SK-N-SH (cell line): Measurements from ENCODE around the gene CHST12. TPM values are rescaled to one million over a fixed set of nuclear protein-coding genes. Genes with fewer than 3 reads are reported as not detected.

ENCODE experiments used
- CTCF ChIA-PET: fragments of 300-600, 350-600 bp; formaldehyde crosslinking; extraction: SDS; loops from one replicate; lab custom pipeline; 2021; lab: Yijun Ruan, JAX
- POLR2A ChIA-PET: fragments of 350-600 bp; sonication (Branson Sonifier 250); formaldehyde crosslinking; extraction: SDS; loops from one replicate; lab custom pipeline; 2020; ENCODE audit warnings: antibody characterized with exemption, inconsistent platforms; lab: Yijun Ruan, JAX
- DNase-seq: peaks from one replicate; pipeline ENCODE4 v3.0.0; 2012
- H2AFZ ChIP-seq: fragments of 200-600 bp; sonication (generic); 2 replicates; pipeline ENCODE4 v1.8.1; 2016; ENCODE audit warnings: antibody characterized with exemption, mild to moderate bottlenecking, low read depth
- H3F3A ChIP-seq: fragments of 200-600 bp; sonication (generic); replicated peaks from 2 replicates; pipeline ENCODE3; 2016; ENCODE audit warnings: antibody characterized with exemption, mild to moderate bottlenecking; ENCODE audit not compliant: insufficient read depth
- H3K27ac ChIP-seq, 2 experiments: fragments of 200-500 bp in 1 of 2; fragments of 200-600 bp in 1 of 2; sonication (Bioruptor generic) in 1 of 2; sonication (generic), shearing (Covaris generic) in 1 of 2; 2 replicates each; pipeline versions ENCODE4 v1.5.1 to v1.6.1; 2014 to 2016; ENCODE audit warnings: low read depth in 2 of 2, inconsistent platforms in 1 of 2, low read length in 1 of 2, mild to moderate bottlenecking in 1 of 2, mixed read lengths in 1 of 2
- H3K27me3 ChIP-seq: fragments of 200-600 bp; sonication (generic), shearing (Covaris generic); 2 replicates; pipeline ENCODE4 v1.6.1; 2016; ENCODE audit warnings: mixed run types; ENCODE audit not compliant: insufficient read depth
- H3K36me3 ChIP-seq, 2 experiments: fragments of 200-500 bp in 1 of 2; fragments of 200-600 bp in 1 of 2; sonication (Bioruptor generic) in 1 of 2; sonication (generic) in 1 of 2; replicated peaks in 1 of 2; 2 replicates each; pipeline versions ENCODE3 to v1.5.1; 2014 to 2016; ENCODE audit warnings: low read length in 1 of 2, mild to moderate bottlenecking in 1 of 2; ENCODE audit not compliant: insufficient read depth in 2 of 2, control insufficient read depth in 1 of 2
- H3K4me1 ChIP-seq, 2 experiments: fragments of 200-500 bp in 1 of 2; fragments of 200-600 bp in 1 of 2; sonication (Bioruptor generic) in 1 of 2; sonication (generic), shearing (Covaris generic) in 1 of 2; 2 replicates each; pipeline versions ENCODE4 v1.5.1 to v1.6.1; 2014 to 2016; ENCODE audit warnings: low read depth in 1 of 2, low read length in 1 of 2, mixed run types in 1 of 2; ENCODE audit not compliant: insufficient read depth in 2 of 2, control insufficient read depth in 1 of 2
- H3K4me2 ChIP-seq: fragments of 200-600 bp; sonication (generic), shearing (Covaris generic); 2 replicates; pipeline ENCODE4 v1.6.1; 2017; ENCODE audit warnings: mixed run types
- H3K4me3 ChIP-seq, 2 experiments: fragments of 200-500 bp in 1 of 2; fragments of 200-600 bp in 1 of 2; sonication (Bioruptor generic) in 1 of 2; sonication (generic), shearing (Covaris generic) in 1 of 2; 2 replicates each; pipeline versions ENCODE4 v1.5.1 to v1.8.1; 2014 to 2016; ENCODE audit warnings: low read depth in 2 of 2, inconsistent platforms in 1 of 2, low read length in 1 of 2, mild to moderate bottlenecking in 1 of 2, mixed read lengths in 1 of 2, moderate library complexity in 1 of 2
- H3K79me2 ChIP-seq: fragments of 200-600 bp; sonication (generic); 2 replicates; pipeline ENCODE4 v1.8.1; 2017; ENCODE audit warnings: mild to moderate bottlenecking; ENCODE audit not compliant: insufficient read depth
- H3K9ac ChIP-seq: fragments of 200-600 bp; sonication (generic); 2 replicates; pipeline ENCODE4 v1.6.1; 2017; ENCODE audit warnings: mixed run types
- H3K9me2 ChIP-seq: fragments of 200-600 bp; sonication (generic); 2 replicates; pipeline ENCODE4 v1.6.1; 2017; ENCODE audit warnings: mixed run types
- H3K9me3 ChIP-seq: fragments of 200-600 bp; sonication (generic); 2 replicates; pipeline ENCODE4 v1.6.1; 2017; ENCODE audit warnings: mixed run types, mild to moderate bottlenecking, moderate library complexity
- H4K20me1 ChIP-seq: fragments of 200-600 bp; sonication (generic); 2 replicates; pipeline ENCODE4 v1.6.1; 2017; ENCODE audit warnings: mild to moderate bottlenecking, mixed run types; ENCODE audit not compliant: insufficient read depth
- FOXJ3 ChIP-seq: sonication (generic); formaldehyde crosslinking; IDR thresholded peaks from 2 replicates; pipeline ENCODE4 v1.5.1; 2020; ENCODE audit warnings: mild to moderate bottlenecking, missing genetic modification reagents
- FOXM1 ChIP-seq: IDR thresholded peaks from 2 replicates; pipeline ENCODE4 v1.4.0; 2012; ENCODE audit warnings: low read depth, mild to moderate bottlenecking
- PBX3 ChIP-seq: IDR thresholded peaks from 2 replicates; pipeline ENCODE4; 2012
- TCF12 ChIP-seq: IDR thresholded peaks from 2 replicates; pipeline ENCODE4 v1.4.0; 2012
- USF1 ChIP-seq: IDR thresholded peaks from 2 replicates; pipeline ENCODE4 v1.4.0; 2012; ENCODE audit warnings: low read depth, borderline replicate concordance
- WGBS: methylation state at CpG from one replicate; pipeline ENCODE4 v1.1.6; 2017; ENCODE audit warnings: low lambda C conversion rate; 5-methylcytosine and 5-hydroxymethylcytosine counted together
- polyA plus RNA-seq, 3 experiments: library from polyadenylated mRNA; depleted of rRNA; stranded (reverse); fragments of >200 nt; gene quantifications; 2 replicates each; pipeline ENCODE4 v1.2.3, GENCODE V29; 2012
- TF ChIP-seq, protein P1 (sequence below): fragments of 200-600 bp; sonication (generic); IDR thresholded peaks from 2 replicates; pipeline ENCODE4 v1.6.1; 2017; ENCODE audit warnings: antibody characterized with exemption, mild to moderate bottlenecking, moderate library complexity
- TF ChIP-seq, protein P2 (sequence below): IDR thresholded peaks from 2 replicates; pipeline ENCODE4 v1.6.1; 2012; ENCODE audit warnings: mild to moderate bottlenecking, low read depth, low read length, moderate library complexity
- TF ChIP-seq, protein P3 (sequence below): fragments of 150-350 bp; IDR thresholded peaks from 2 replicates; pipeline ENCODE4 v1.6.1; 2016; ENCODE audit warnings: mild to moderate bottlenecking, low read depth, low read length

CHST12 gene
- polyA plus RNA-seq, 1 of the 3 experiments (the other 2 are of a cell fraction), result 32.7 TPM

GRCh38 chr7:2480070-2480408 lies 76.6 kb downstream of the CHST12 start:
- DNase-seq, result no peak
- Histone ChIP-seq H3K27me3 (no peaks in the 10 kb centered on the region), H2AFZ (no peak overlapping the region), H3K79me2 (no peaks in the 10 kb centered on the region), H3K27ac (no peak overlapping the region), H3F3A (no peaks in the 10 kb centered on the region), H3K9me2 (no peaks in the 10 kb centered on the region), H3K9me3 (no peaks in the 10 kb centered on the region), H3K36me3 (no peaks in the 10 kb centered on the region), H3K4me2 (no peak overlapping the region), H3K9ac (no peak overlapping the region), H4K20me1 (no peaks in the 10 kb centered on the region), H3K4me1 (peaks cover 0 to 14% of the 10 kb centered on the region in 2 experiments; a peak in 1 of 4 replicates), H3K4me3 (no peak overlapping the region)
- POLR2A ChIA-PET, result interaction anchor here (0.8 kb wide), 1 partner anchor 13 kb away, joined by 3 read pairs; no protein-coding TSS in a partner anchor
- CTCF ChIA-PET, result interaction anchor here (0.8 to 5.3 kb wide), 5 partner anchors 11 to 201 kb away, joined by 3 to 48 read pairs (median 6); no protein-coding TSS in a partner anchor
- WGBS, result 89% methylated on average over 13 of the region's 21 CpGs
- TF ChIP-seq FOXJ3 (CRISPR knock-in tag) (no peak), USF1 (no peak), PBX3 (no peak), TCF12 (no peak), FOXM1 (no peak)
- TF ChIP-seq, protein P1, sequence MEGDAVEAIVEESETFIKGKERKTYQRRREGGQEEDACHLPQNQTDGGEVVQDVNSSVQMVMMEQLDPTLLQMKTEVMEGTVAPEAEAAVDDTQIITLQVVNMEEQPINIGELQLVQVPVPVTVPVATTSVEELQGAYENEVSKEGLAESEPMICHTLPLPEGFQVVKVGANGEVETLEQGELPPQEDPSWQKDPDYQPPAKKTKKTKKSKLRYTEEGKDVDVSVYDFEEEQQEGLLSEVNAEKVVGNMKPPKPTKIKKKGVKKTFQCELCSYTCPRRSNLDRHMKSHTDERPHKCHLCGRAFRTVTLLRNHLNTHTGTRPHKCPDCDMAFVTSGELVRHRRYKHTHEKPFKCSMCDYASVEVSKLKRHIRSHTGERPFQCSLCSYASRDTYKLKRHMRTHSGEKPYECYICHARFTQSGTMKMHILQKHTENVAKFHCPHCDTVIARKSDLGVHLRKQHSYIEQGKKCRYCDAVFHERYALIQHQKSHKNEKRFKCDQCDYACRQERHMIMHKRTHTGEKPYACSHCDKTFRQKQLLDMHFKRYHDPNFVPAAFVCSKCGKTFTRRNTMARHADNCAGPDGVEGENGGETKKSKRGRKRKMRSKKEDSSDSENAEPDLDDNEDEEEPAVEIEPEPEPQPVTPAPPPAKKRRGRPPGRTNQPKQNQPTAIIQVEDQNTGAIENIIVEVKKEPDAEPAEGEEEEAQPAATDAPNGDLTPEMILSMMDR, result no peak
- TF ChIP-seq, protein P2, sequence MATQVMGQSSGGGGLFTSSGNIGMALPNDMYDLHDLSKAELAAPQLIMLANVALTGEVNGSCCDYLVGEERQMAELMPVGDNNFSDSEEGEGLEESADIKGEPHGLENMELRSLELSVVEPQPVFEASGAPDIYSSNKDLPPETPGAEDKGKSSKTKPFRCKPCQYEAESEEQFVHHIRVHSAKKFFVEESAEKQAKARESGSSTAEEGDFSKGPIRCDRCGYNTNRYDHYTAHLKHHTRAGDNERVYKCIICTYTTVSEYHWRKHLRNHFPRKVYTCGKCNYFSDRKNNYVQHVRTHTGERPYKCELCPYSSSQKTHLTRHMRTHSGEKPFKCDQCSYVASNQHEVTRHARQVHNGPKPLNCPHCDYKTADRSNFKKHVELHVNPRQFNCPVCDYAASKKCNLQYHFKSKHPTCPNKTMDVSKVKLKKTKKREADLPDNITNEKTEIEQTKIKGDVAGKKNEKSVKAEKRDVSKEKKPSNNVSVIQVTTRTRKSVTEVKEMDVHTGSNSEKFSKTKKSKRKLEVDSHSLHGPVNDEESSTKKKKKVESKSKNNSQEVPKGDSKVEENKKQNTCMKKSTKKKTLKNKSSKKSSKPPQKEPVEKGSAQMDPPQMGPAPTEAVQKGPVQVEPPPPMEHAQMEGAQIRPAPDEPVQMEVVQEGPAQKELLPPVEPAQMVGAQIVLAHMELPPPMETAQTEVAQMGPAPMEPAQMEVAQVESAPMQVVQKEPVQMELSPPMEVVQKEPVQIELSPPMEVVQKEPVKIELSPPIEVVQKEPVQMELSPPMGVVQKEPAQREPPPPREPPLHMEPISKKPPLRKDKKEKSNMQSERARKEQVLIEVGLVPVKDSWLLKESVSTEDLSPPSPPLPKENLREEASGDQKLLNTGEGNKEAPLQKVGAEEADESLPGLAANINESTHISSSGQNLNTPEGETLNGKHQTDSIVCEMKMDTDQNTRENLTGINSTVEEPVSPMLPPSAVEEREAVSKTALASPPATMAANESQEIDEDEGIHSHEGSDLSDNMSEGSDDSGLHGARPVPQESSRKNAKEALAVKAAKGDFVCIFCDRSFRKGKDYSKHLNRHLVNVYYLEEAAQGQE, result no peak
- TF ChIP-seq, protein P3, sequence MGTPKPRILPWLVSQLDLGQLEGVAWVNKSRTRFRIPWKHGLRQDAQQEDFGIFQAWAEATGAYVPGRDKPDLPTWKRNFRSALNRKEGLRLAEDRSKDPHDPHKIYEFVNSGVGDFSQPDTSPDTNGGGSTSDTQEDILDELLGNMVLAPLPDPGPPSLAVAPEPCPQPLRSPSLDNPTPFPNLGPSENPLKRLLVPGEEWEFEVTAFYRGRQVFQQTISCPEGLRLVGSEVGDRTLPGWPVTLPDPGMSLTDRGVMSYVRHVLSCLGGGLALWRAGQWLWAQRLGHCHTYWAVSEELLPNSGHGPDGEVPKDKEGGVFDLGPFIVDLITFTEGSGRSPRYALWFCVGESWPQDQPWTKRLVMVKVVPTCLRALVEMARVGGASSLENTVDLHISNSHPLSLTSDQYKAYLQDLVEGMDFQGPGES, result no peak
